ENCODE data around the gene ANLN. TPM values are rescaled to one million over a fixed set of nuclear protein-coding genes. Genes with fewer than 3 reads are reported as not detected.
"Not testable (repeated sequence)": the region's sequence is repeated elsewhere in the genome, so short reads cannot be mapped to it uniquely, and the experiment has no call there.

The ANLN gene
- total and polyA plus RNA-seq, 7 donors: 0.11 to 2.4 (median 0.52) TPM

GRCh38 chr7:36490419-36490830, 100.8 kb downstream of the ANLN start:
- H3K27ac ChIP-seq: no peak overlapping the region
- DNase-seq (no peak), ATAC-seq (no peak)
- H3K27me3 ChIP-seq (ENCODE audit: insufficient read depth in 3 of 3, low read length in 2 of 3): no peaks in the 10 kb centered on the region
- TF ChIP-seq CTCF (IDR thresholded peaks at IDR 0.05): no peak
- intact Hi-C loops (cut with DNase I): loop anchor here in 1 of 2 donors (10.0 kb wide), 1 partner anchor 184 kb away; no protein-coding TSS in a partner anchor
- H3K4me1 ChIP-seq: no peaks in the 10 kb centered on the region
- no peaks in the 10 kb centered on the region for H3K9me3 ChIP-seq
- H3K4me3 ChIP-seq: no peak overlapping the region
- H3K36me3 ChIP-seq (ENCODE audit: insufficient read depth in 1 of 2, low read depth in 1 of 2): no peaks in the 10 kb centered on the region
- 42 to 48% (median 46%) methylated on average over 3 of the region's 3 CpGs for WGBS, 3 donors

- Histone ChIP-seq H3K4me3 (no peak overlapping the region), H3K4me1 (no peaks in the 10 kb centered on the region), H3K27me3 (ENCODE audit: insufficient read depth in 3 of 3, low read length in 2 of 3) (no peaks in the 10 kb centered on the region), H3K9me3 (no peaks in the 10 kb centered on the region), H3K27ac (no peak overlapping the region), H3K36me3 (ENCODE audit: insufficient read depth in 1 of 2, low read depth in 1 of 2) (no peaks in the 10 kb centered on the region)
- no peak for TF ChIP-seq CTCF (IDR thresholded peaks at IDR 0.05)
- ATAC-seq: no peak
- DNase-seq: no peak
- intact Hi-C loops (cut with DNase I): loop anchor here in 1 of 2 donors (10.0 kb wide), 1 partner anchor 183 kb away; no protein-coding TSS in a partner anchor
- 84 to 85% (median 84%) methylated on average over 3 of the region's 3 CpGs for WGBS, 3 donors
Observed at GRCh38 chr7:36491317-36491716, 101.7 kb downstream of the ANLN start.

GRCh38 chr7:36496576-36496975, 106.9 kb downstream of the ANLN start:
- Histone ChIP-seq H3K4me1 (no peaks in the 10 kb centered on the region), H3K36me3 (ENCODE audit: insufficient read depth in 1 of 2, low read depth in 1 of 2) (no peaks in the 10 kb centered on the region), H3K9me3 (no peaks in the 10 kb centered on the region), H3K27ac (no peak overlapping the region), H3K27me3 (ENCODE audit: insufficient read depth in 3 of 3, low read length in 2 of 3) (no peaks in the 10 kb centered on the region), H3K4me3 (no peak overlapping the region)
- intact Hi-C loops (cut with DNase I): loop anchor here in 1 of 2 donors (10.0 kb wide), 1 partner anchor 178 kb away; no protein-coding TSS in a partner anchor
- ATAC-seq: no peak
- 86 to 93% (median 92%) methylated on average over 6 of the region's 6 CpGs for WGBS, 3 donors
- no peak for DNase-seq
- TF ChIP-seq CTCF (IDR thresholded peaks at IDR 0.05): no peak

GRCh38 chr7:36497176-36497575, 107.5 kb downstream of the ANLN start:
- H3K27me3 ChIP-seq (ENCODE audit: insufficient read depth in 3 of 3, low read length in 2 of 3); H3K4me1 ChIP-seq; H3K27ac ChIP-seq; DNase-seq; H3K4me3 ChIP-seq; H3K9me3 ChIP-seq; H3K36me3 ChIP-seq (ENCODE audit: insufficient read depth in 1 of 2, low read depth in 1 of 2); ATAC-seq: not testable (repeated sequence)
- intact Hi-C loops (cut with DNase I): loop anchor here in 1 of 2 donors (10.0 kb wide), 1 partner anchor 178 kb away; no protein-coding TSS in a partner anchor
- 81 to 87% (median 83%) methylated on average over 6 of the region's 6 CpGs for WGBS, 3 donors

GRCh38 chr7:36497775-36498174, 108.1 kb downstream of the ANLN start:
- intact Hi-C loops (cut with DNase I): loop anchor here in 1 of 2 donors (10.0 kb wide), 1 partner anchor 177 kb away; no protein-coding TSS in a partner anchor
- Histone ChIP-seq H3K9me3 (no peaks in the 10 kb centered on the region), H3K27ac (no peak overlapping the region)

More at GRCh38 chr7:36497775-36498174, 108.1 kb downstream of the ANLN start:
- H3K4me3 ChIP-seq: no peak overlapping the region
- ATAC-seq (no peak), DNase-seq (no peak)
- WGBS, 3 donors: 21 to 23% (median 22%) methylated on average over 4 of the region's 4 CpGs
- H3K36me3 ChIP-seq (ENCODE audit: insufficient read depth in 1 of 2, low read depth in 1 of 2): no peaks in the 10 kb centered on the region
- no peak for TF ChIP-seq CTCF (IDR thresholded peaks at IDR 0.05)
- H3K4me1 ChIP-seq: no peaks in the 10 kb centered on the region
- H3K27me3 ChIP-seq (ENCODE audit: insufficient read depth in 3 of 3, low read length in 2 of 3): no peaks in the 10 kb centered on the region

Other genes with a start within 250 kb of the ANLN start
- gene EEPD1, start 236.6 kb upstream of the ANLN start, total RNA-seq: 10 to 100 TPM; 13.3 to 51.3 (median 32.7) TPM
- gene EEPD1, start 236.6 kb upstream of the ANLN start, polyA plus RNA-seq: 10 to 100 TPM in 2 of 3 donors, 1 to 10 TPM in 1; 7.3 to 61.2 (median 45.5) TPM

All from psoas muscle (tissue), 8 donors.